HepG2 (cell line): ENCODE measurements around the gene ROS1. TPM values are rescaled to one million over a fixed set of nuclear protein-coding genes. Genes with fewer than 3 reads are reported as not detected.

Source experiments
- CCDC6 ChIP-seq: sonication (generic); formaldehyde crosslinking; IDR thresholded peaks from 2 replicates; pipeline ENCODE4 v1.8.1; 2022; ENCODE audit warnings: mild to moderate bottlenecking, missing genetic modification reagents, moderate library complexity
- ISL2 ChIP-seq: sonication (generic); formaldehyde crosslinking; IDR thresholded peaks from 2 replicates; pipeline ENCODE4 v1.5.0; 2020; ENCODE audit warnings: missing genetic modification reagents
- JUN ChIP-seq: sonication (generic); formaldehyde crosslinking; IDR thresholded peaks from 2 replicates; pipeline ENCODE4 v1.4.0; 2020; ENCODE audit warnings: mild to moderate bottlenecking, missing genetic modification reagents
- MED1 ChIP-seq: sonication (generic); formaldehyde crosslinking; IDR thresholded peaks from 2 replicates; pipeline ENCODE4 v1.4.0; 2020; ENCODE audit warnings: missing genetic modification reagents
- MLLT10 ChIP-seq: sonication (generic); formaldehyde crosslinking; IDR thresholded peaks from 2 replicates; pipeline ENCODE4 v1.4.0; 2020; ENCODE audit warnings: missing genetic modification reagents
- MXI1 ChIP-seq: IDR thresholded peaks from 3 replicates; pipeline ENCODE4 v1.6.1; 2012; ENCODE audit warnings: low read depth, low read length, inconsistent platforms, borderline replicate concordance
- TOE1 ChIP-seq: sonication (generic); formaldehyde crosslinking; IDR thresholded peaks from 2 replicates; pipeline ENCODE4 v1.4.0; 2020; ENCODE audit warnings: mild to moderate bottlenecking, missing genetic modification reagents
- TOPORS ChIP-seq: sonication (generic); formaldehyde crosslinking; IDR thresholded peaks from 2 replicates; pipeline ENCODE4 v1.8.0; 2023; ENCODE audit warnings: mild to moderate bottlenecking, missing genetic modification reagents
- USF2 ChIP-seq, 2 experiments: sonication (generic) in 1 of 2; formaldehyde crosslinking in 1 of 2; IDR thresholded peaks; 2 replicates each; pipeline versions ENCODE4 v1.5.1 to v1.6.1; 2011 to 2020; ENCODE audit warnings: borderline replicate concordance in 1 of 2, low read depth in 1 of 2, low read length in 1 of 2, mild to moderate bottlenecking in 1 of 2, missing genetic modification reagents in 1 of 2, moderate library complexity in 1 of 2
- ZNF337 ChIP-seq: sonication (generic); formaldehyde crosslinking; IDR thresholded peaks from 2 replicates; pipeline ENCODE4 v1.5.1; 2020; ENCODE audit warnings: missing genetic modification reagents, low read depth, mild to moderate bottlenecking, borderline replicate concordance
- ZNF629 ChIP-seq: sonication (generic); formaldehyde crosslinking; conservative IDR thresholded peaks from 2 replicates; pipeline ENCODE4 v1.5.0; 2020; ENCODE audit warnings: missing genetic modification reagents
- ZNF652 ChIP-seq: IDR thresholded peaks from 2 replicates; pipeline ENCODE4 v1.6.1; 2016; ENCODE audit warnings: low read depth, borderline replicate concordance
- ZUFSP ChIP-seq: sonication (generic); formaldehyde crosslinking; IDR thresholded peaks from 2 replicates; pipeline ENCODE4 v1.9.0; 2021; ENCODE audit warnings: missing genetic modification reagents, mild to moderate bottlenecking, borderline replicate concordance
- polyA plus RNA-seq, 8 experiments: library from polyadenylated mRNA; depleted of rRNA in 3 of 8; stranded (reverse) in 7 of 8; unstranded in 1 of 8; fragments of >200 nt; fragmentation: Illumina TruSeq in 4 of 8; extraction: Trizol in 4 of 8; gene quantifications; 2 replicates each; pipeline versions ENCODE4 v1.2.1 to v1.2.3, GENCODE V29; 2011 to 2016; ENCODE audit warnings: low read depth in 4 of 8, missing spikeins in 1 of 8, mixed read lengths in 1 of 8; ENCODE audit not compliant: insufficient read depth in 1 of 8
- total RNA-seq, 5 experiments: library from RNA; depleted of rRNA; stranded (reverse); fragments of >200 nt; fragmentation: Illumina TruSeq; extraction: Trizol; gene quantifications; 2 replicates each; pipeline ENCODE4 v1.2.3, GENCODE V29; 2016; ENCODE audit warnings: low read depth in 1 of 5
- TF ChIP-seq, protein P1 (sequence below), 2 experiments: sonication (generic) in 1 of 2; formaldehyde crosslinking in 1 of 2; IDR thresholded peaks; 2 replicates each; pipeline versions ENCODE4 v1.4.0 to v1.6.1; 2016 to 2020; ENCODE audit warnings: borderline replicate concordance in 1 of 2, low read depth in 1 of 2, mild to moderate bottlenecking in 1 of 2, missing genetic modification reagents in 1 of 2
- TF ChIP-seq, protein P2 (sequence below): IDR thresholded peaks from 2 replicates; pipeline ENCODE4 v1.6.1; 2016; ENCODE audit warnings: low read depth, missing genetic modification reagents, missing compliant biosample characterization

ROS1 gene
- total and polyA plus RNA-seq, 2 of the 13 experiments (the other 11 are each of a cell fraction or from before 2014, with no cell fraction given), result not detected

DNA sequence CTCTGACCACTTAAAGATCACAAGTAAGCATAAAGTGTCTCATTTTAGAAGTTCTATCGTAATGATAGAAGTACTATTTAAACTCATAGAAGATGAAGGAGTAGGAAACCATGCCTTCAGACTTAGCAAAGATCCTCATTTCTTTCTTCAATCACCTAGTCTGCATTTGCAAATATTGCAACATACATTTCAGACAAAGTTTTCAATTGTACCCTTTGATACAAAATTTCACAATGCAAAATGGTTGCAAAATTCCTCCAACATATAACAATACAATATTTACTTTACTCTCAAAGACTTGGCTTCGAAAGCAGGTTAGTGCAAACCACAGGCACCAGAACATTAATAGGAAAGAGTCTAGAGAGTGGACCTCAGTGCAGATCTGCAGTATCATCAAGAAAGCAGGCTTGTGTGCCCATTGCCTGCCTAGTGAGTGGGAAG lies 16.1 kb upstream of the ROS1 start (continued):
- TF ChIP-seq JUN (CRISPR knock-in tag) (no peak), ZNF652 (no peak), TOPORS (no peak), ISL2 (CRISPR knock-in tag) (peak; percentile 97), MED1 (CRISPR knock-in tag) (peak; percentile 41), ZNF337 (CRISPR knock-in tag) (no peak), MXI1 (no peak), ZUFSP (CRISPR knock-in tag) (no peak), CCDC6 (CRISPR knock-in tag) (peak; percentile 73; the same call in 1 of the 2 replicates), USF2 (IDR thresholded peaks at IDR 0.05; ENCODE audit: low read depth, low read length) (no peak), USF2 (CRISPR knock-in tag; IDR thresholded peaks at IDR 0.05; ENCODE audit: borderline replicate concordance) (no peak), TOE1 (0 out of 2 replicates have a peak, but pooled peaks have one; percentile 89), MLLT10 (no peak), ZNF629 (CRISPR knock-in tag) (peak; percentile 97)
- TF ChIP-seq, protein P1, sequence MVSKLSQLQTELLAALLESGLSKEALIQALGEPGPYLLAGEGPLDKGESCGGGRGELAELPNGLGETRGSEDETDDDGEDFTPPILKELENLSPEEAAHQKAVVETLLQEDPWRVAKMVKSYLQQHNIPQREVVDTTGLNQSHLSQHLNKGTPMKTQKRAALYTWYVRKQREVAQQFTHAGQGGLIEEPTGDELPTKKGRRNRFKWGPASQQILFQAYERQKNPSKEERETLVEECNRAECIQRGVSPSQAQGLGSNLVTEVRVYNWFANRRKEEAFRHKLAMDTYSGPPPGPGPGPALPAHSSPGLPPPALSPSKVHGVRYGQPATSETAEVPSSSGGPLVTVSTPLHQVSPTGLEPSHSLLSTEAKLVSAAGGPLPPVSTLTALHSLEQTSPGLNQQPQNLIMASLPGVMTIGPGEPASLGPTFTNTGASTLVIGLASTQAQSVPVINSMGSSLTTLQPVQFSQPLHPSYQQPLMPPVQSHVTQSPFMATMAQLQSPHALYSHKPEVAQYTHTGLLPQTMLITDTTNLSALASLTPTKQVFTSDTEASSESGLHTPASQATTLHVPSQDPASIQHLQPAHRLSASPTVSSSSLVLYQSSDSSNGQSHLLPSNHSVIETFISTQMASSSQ (IDR thresholded peaks at IDR 0.05; ENCODE audit: low read depth), result peak; percentile 65; the same call in 1 of the 2 replicates
- TF ChIP-seq, protein P1 (CRISPR knock-in tag; IDR thresholded peaks at IDR 0.05; ENCODE audit: borderline replicate concordance), result peak; percentile 72; the same call in 1 of the 2 replicates
- TF ChIP-seq, protein P2, sequence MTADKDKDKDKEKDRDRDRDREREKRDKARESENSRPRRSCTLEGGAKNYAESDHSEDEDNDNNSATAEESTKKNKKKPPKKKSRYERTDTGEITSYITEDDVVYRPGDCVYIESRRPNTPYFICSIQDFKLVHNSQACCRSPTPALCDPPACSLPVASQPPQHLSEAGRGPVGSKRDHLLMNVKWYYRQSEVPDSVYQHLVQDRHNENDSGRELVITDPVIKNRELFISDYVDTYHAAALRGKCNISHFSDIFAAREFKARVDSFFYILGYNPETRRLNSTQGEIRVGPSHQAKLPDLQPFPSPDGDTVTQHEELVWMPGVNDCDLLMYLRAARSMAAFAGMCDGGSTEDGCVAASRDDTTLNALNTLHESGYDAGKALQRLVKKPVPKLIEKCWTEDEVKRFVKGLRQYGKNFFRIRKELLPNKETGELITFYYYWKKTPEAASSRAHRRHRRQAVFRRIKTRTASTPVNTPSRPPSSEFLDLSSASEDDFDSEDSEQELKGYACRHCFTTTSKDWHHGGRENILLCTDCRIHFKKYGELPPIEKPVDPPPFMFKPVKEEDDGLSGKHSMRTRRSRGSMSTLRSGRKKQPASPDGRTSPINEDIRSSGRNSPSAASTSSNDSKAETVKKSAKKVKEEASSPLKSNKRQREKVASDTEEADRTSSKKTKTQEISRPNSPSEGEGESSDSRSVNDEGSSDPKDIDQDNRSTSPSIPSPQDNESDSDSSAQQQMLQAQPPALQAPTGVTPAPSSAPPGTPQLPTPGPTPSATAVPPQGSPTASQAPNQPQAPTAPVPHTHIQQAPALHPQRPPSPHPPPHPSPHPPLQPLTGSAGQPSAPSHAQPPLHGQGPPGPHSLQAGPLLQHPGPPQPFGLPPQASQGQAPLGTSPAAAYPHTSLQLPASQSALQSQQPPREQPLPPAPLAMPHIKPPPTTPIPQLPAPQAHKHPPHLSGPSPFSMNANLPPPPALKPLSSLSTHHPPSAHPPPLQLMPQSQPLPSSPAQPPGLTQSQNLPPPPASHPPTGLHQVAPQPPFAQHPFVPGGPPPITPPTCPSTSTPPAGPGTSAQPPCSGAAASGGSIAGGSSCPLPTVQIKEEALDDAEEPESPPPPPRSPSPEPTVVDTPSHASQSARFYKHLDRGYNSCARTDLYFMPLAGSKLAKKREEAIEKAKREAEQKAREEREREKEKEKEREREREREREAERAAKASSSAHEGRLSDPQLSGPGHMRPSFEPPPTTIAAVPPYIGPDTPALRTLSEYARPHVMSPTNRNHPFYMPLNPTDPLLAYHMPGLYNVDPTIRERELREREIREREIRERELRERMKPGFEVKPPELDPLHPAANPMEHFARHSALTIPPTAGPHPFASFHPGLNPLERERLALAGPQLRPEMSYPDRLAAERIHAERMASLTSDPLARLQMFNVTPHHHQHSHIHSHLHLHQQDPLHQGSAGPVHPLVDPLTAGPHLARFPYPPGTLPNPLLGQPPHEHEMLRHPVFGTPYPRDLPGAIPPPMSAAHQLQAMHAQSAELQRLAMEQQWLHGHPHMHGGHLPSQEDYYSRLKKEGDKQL (CRISPR knock-in tag), result peak; percentile 85
